Brain microvascular endothelial cell (primary cell): ENCODE measurements around the gene TADA3.
"Not testable (repeated sequence)": the region's sequence is repeated elsewhere in the genome, so short reads cannot be mapped to it uniquely, and the experiment has no call there.

Source experiments
- DNase-seq: peaks from one replicate; pipeline ENCODE4 v3.0.0-alpha.2; 2020
- H3K27ac ChIP-seq: fragments of 250-450 bp; sonication (Bioruptor Pico); 2 replicates; pipeline ENCODE4 v1.5.1; 2020; ENCODE audit warnings: mild to moderate bottlenecking, moderate library complexity
- H3K27me3 ChIP-seq: fragments of 250-450 bp; sonication (Bioruptor Pico); replicated peaks from 2 replicates; pipeline ENCODE4 v1.5.1; 2020; ENCODE audit warnings: mild to moderate bottlenecking
- H3K36me3 ChIP-seq: fragments of 250-450 bp; sonication (Bioruptor Pico); replicated peaks from 2 replicates; pipeline ENCODE4 v1.5.1; 2020; ENCODE audit warnings: mild to moderate bottlenecking
- H3K4me3 ChIP-seq: 2 replicates; pipeline ENCODE4 v1.5.1; 2011; ENCODE audit warnings: low read depth, mild to moderate bottlenecking, control low read depth, low read length, moderate library complexity
- in situ Hi-C: cut with HindIII; loops from 2 replicates; pipeline ENCODE4 v1.10.0; 2017; ENCODE audit warnings: low sequenced_read_pairs, low pct_ligation_motif_present
- TF ChIP-seq, protein P1 (sequence below): IDR thresholded peaks from 2 replicates; pipeline ENCODE4 v1.5.1; 2011; ENCODE audit warnings: low read depth, mild to moderate bottlenecking, moderate library complexity, low read length, control low read depth, inconsistent platforms; ENCODE audit errors: missing control alignments

TADA3 gene

DNA sequence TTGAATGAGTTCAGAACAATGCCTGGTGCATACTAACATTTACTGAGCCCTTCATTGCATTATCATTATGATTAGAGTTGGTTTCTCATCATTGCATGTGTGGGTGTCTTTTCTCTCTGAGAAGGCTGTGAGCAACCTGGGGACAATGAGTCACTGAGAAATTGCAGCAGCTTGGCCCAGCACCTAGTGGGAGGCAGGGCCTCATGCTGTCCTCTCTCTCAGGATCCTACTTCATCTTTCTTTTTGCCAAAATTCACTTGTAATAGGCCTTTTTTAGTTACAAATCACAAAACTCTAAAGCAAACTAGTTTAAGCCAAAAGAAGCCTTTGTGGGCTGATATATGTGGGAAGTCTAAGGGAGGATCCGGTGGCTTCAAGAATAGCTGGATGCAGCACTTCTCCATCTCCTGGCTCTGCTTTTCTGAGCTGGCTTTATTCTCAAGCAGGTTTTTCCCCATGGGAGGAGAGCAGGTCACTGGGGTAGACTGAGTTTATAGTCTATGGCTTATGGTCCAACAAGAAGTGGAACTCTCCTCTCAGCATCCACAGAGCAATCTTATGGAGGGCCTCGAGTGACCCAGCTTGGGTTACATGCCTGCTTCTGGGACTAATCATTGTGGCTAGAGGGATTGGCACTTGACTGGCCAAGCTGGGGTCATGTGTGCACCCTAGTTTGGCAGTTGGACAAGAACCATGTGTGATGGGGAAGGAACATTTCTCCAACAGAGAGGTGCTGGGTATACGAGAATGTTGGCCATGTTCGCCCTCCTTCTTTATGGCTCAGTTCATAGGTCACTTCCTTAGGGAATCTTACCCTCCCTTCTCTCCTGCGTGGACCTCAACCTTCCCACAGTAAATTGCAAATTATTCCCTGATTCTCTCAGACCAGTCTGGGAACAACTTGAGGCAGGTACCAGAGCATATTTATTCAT lies 13.9 kb downstream of the TADA3 start:
- no peak overlapping the region for H3K4me3 ChIP-seq
- no peak overlapping the region for H3K27ac ChIP-seq
- no peaks in the 10 kb centered on the region for H3K27me3 ChIP-seq
- TF ChIP-seq, protein P1, sequence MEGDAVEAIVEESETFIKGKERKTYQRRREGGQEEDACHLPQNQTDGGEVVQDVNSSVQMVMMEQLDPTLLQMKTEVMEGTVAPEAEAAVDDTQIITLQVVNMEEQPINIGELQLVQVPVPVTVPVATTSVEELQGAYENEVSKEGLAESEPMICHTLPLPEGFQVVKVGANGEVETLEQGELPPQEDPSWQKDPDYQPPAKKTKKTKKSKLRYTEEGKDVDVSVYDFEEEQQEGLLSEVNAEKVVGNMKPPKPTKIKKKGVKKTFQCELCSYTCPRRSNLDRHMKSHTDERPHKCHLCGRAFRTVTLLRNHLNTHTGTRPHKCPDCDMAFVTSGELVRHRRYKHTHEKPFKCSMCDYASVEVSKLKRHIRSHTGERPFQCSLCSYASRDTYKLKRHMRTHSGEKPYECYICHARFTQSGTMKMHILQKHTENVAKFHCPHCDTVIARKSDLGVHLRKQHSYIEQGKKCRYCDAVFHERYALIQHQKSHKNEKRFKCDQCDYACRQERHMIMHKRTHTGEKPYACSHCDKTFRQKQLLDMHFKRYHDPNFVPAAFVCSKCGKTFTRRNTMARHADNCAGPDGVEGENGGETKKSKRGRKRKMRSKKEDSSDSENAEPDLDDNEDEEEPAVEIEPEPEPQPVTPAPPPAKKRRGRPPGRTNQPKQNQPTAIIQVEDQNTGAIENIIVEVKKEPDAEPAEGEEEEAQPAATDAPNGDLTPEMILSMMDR: no peak
- H3K36me3 ChIP-seq: peaks cover 16% of the 10 kb centered on the region
- in situ Hi-C loops: no loop called here
- peak; percentile 43 for DNase-seq

DNA sequence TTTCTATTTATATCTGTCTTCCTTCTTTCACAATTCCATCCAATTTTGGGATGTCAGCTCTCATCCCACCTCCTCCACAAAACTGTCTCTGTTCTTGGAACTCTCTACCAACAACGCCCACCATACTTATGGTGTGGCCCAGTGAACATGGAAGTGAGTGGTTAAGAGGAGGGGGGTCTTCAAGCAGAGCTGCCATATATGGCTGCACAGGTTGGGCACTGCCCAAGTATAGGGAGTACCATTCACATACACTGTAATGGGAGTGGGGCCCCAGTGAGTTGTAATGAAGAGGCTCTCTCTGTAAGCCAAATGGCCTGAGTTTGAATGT lies 14.6 kb downstream of the TADA3 start:
- Histone ChIP-seq H3K27me3 (no peaks in the 10 kb centered on the region), H3K4me3 (no peak overlapping the region), H3K36me3 (peaks cover 16% of the 10 kb centered on the region), H3K27ac (no peak overlapping the region)
- DNase-seq: no peak
- in situ Hi-C loops: no loop called here
- TF ChIP-seq, protein P1: no peak

DNA sequence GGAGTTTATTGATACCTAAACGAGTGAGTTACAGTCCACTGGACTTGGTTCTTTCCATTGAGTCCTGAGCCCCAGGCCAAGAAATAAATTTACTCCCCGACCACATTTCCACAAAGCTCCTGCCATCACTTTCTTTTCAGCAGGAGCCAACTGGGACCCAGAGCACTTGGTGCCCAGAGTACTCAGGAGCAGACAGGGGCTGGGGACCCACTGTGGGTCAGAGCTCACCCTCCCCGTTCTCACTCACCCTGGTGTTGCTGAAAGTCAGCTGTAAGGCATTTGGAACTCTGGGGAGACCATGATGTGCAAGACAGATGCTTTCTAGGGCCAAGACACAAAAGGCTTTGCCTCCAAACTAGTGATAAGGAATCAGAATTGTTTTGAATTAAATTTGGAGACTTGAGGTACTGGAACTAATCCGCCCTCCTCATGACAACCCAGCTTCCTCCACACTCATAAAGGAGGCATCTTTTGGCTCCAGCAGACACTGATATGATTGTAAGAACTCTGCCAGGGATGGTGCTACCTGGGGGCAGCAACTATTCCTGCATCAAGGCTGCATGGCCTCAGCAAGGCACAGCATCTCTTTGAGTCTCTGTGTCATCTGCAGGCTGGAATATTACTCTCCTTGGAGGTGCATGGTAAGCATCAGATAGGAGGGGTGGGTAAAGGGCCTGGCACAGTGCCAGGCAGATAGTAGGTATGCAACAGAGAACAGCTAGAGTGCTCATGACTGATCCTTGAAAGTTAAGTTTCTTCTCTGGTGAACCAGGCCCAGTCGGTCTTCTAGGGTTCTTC lies 15.2 kb downstream of the TADA3 start:
- H3K36me3 ChIP-seq: peaks cover 12% of the 10 kb centered on the region
- in situ Hi-C loops: no loop called here
- TF ChIP-seq, protein P1: no peak
- H3K4me3 ChIP-seq: no peak overlapping the region
- DNase-seq: no peak
- H3K27me3 ChIP-seq: no peaks in the 10 kb centered on the region
- no peak overlapping the region for H3K27ac ChIP-seq

DNA sequence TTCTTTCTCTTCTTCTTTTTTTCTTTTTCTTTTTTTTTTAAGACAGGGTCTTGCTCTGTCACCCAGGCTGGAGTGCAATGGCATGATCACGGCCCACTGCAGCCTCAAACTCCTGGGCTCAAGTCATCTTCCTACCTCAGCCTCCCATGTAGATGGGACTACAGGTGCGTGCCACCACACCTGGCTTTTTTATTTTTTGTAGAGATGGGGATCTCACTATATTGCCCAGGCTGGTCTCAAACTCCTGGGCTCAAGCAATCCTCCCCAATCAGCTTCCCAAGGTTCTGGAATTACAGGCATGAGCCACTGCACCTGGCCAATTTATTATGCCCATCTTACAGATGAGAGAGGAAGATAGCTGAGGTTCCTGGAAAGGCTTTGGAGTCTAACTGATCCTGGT lies 21.3 kb downstream of the TADA3 start:
- H3K27ac ChIP-seq, H3K4me3 ChIP-seq, DNase-seq, in situ Hi-C loops, H3K27me3 ChIP-seq, H3K36me3 ChIP-seq: not testable (repeated sequence)

DNA sequence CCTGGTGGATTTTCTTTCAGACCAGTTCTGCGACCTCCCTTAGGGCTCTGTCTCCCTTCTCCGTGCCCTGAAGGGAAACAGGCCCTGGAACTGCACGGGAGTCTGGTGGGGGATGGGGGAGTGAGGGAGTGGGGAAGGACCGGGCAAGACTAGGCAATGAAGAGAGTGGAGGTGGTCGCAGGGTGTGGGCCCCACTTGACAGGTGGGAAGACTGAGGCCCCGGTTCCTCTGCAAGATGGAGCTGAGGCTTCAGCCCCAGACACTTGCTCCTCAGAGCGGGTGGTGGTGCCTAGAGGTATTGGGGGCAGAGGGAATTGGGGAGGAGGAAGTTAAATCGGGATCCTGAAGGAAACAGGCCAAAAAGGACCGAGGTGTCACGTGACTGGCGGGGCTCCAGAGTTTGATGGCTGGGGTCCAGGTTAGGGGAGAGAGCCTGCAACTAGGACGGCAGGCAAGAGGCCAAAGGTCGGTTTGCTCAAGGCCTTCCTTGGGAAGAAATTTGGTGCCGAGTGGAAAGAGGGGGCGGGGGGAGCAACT lies 21.9 kb downstream of the TADA3 start:
- Histone ChIP-seq H3K36me3 (no peaks in the 10 kb centered on the region), H3K4me3 (peak overlapping the region; percentile 58), H3K27me3 (no peaks in the 10 kb centered on the region), H3K27ac (no peak overlapping the region)
- no peak for DNase-seq
- in situ Hi-C loops: no loop called here
- TF ChIP-seq, protein P1: no peak
